Measurements from ENCODE around the gene CBX4.

CBX4 gene

DNA sequence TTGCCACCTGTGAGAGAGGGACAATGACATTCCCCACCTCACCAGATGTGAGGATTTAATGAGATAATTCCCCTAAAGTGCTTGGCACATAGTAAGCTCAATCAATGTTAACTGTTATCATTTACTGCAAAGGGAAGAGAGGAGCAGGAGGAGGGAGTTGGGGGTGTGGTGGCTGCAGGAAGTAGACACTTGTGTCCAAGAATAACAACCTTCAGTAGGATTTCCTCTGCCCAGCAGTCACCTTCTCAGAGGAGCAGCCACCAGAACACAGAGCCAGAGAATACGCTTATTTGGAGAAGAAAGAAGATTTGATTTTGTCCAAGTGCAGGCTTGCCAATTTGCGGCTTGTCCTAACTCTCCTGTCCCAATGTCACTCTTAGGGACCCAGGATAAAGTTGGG lies 10.2 kb downstream of the CBX4 start:
- no peak for DNase-seq (ENCODE audit: low spot score)

DNA sequence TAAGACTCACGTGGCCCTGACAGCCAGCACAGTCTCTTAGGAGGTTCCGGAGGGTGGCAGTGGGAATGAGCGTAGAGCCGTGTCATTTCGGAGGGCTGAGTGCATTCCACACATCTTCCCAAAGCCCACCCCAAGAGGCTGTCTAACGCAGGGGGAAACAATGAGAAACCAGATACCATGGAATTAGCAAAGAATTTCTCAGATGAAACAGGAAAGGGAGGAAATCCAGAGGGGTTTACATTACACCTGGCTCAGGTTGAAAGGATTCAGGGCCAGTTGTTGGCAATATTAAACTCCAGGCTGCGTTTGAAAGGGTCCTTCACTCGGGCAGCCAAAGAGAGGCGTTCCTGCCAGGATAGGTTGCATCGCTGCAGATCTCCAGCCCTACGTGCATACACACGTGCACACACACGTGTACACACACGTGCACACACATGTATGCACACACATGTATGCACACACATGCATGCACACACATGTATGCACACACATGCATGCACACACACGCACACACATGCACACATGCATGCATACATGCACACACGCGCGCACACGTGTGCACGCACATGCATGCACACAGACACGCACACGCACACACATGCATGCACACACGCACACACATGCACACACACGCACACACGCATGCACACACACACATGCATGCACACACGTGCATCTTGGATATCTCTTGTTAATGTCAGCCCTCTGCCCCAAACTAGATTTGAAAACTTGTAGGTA lies 12.2 kb downstream of the CBX4 start:
- DNase-seq (ENCODE audit: low spot score), result no peak

DNA sequence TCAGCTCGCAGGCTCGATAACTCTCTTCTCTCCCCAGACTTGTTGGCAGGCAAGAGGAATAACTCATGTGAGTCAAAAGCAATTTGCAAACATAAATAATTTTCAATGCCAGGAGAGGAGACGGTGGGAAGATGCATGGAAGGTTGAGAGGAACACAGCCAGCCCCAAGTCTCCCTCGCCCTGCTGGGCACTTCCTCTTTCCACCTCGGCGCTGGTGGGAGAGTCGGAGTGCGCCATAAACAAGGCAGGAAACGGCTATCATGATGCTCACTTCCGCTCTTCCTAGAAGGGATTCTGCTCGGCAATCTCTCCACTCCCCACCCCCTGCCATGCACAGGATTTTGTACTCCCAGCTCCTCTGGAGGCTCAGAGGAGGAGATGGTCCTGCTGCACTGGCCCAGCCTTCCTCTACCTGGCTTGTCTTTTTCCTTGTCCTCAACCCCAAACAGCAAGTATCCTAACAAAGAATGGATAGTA lies 13.0 kb downstream of the CBX4 start:
- DNase-seq (ENCODE audit: low spot score), result no peak

DNA sequence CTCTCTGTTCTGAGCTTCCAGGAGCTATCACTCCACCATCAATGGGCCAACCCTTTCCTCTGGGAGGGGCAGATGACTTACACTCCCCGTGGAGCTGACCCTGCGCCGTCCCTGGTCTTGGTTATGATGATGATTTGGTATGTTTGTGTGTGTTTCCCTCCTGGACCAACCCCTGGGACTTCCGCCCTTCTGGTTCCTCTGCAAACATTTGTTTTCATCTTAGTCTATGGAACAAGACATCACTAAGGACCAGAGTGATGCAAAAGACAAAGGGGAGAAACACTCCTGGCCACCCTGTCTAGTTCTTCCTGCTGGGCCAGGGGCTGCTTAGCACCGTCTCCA lies 13.7 kb downstream of the CBX4 start:
- DNase-seq (ENCODE audit: low spot score), result no peak

DNA sequence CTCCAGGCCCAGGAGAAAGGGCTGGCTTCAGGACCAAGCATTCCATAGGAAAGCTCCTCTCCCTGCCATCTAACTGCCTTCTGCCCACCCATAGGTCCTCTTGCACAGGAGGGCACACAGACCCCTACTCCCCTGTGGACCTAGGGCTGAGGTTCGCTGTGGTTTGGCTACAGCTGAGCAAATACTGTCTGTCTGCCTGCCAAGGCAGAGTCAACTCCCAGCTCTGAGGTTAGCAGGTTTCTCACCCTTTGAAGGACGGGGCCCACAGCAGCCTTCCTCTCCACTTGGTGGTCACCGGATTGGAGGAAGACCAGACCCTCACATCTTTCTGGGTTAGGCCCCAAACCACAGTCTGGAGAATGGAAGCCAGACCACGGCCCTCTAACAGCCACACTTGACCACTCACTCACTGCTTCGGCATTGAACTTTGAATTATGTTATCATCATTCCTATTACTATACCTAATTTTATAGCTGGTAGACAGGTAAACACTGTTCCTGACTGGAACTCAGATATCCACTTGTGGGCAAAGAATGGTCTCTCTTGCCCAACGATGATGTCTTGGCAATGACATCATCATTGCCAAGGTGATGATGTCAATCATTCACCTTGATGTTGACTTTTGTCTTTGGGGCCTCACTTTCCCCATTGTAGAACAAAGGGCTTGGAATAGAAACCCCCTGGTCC lies 14.2 kb downstream of the CBX4 start:
- DNase-seq (ENCODE audit: low spot score), result no peak

DNA sequence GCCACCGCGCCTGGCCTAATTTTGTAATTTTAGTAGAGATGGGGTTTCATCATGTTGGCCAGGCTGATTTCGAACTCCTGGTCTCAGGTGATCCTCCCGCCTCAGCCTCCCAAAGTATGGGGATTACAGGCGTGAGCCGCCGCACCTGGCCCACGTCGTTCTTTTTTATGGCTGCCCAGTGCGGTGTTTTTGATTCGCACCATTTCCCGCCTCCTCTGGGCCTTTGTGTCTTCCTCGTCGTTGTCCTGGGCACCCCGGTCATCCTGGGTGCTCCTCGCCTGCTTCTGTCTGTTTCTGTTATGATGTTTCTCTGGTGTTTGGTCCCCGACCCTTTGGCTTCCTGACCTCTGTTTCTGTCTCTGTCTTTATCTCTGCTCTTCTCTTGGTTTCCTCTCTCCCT lies 15.0 kb downstream of the CBX4 start:
- DNase-seq (ENCODE audit: low spot score), result no peak

DNA sequence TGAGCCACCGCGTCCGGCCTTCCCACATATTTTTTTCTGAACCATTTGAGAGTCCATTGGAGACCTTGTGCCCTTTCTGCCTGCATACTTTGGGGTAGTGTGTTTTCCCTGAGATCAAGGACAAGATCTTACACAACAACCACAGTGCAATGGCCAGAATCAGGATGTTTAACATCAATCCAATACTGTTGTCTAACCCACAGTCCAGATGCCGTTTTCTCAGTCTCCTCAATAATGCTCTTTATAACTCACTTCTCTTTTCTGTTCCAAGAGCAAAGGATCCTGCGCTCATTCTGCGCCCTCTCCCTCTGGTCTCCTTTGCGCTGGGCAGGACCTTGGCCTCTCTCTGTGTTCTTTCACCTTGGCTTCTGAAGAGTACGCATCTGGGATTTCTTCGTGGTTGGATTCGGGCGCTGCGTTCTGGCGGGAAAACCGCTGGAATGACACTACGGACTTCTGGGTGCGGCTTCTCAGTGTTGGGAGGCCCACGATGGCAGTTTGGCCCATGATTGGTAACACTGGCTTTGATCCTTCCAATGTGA lies 16.6 kb downstream of the CBX4 start:
- no peak for DNase-seq (ENCODE audit: low spot score)

DNA sequence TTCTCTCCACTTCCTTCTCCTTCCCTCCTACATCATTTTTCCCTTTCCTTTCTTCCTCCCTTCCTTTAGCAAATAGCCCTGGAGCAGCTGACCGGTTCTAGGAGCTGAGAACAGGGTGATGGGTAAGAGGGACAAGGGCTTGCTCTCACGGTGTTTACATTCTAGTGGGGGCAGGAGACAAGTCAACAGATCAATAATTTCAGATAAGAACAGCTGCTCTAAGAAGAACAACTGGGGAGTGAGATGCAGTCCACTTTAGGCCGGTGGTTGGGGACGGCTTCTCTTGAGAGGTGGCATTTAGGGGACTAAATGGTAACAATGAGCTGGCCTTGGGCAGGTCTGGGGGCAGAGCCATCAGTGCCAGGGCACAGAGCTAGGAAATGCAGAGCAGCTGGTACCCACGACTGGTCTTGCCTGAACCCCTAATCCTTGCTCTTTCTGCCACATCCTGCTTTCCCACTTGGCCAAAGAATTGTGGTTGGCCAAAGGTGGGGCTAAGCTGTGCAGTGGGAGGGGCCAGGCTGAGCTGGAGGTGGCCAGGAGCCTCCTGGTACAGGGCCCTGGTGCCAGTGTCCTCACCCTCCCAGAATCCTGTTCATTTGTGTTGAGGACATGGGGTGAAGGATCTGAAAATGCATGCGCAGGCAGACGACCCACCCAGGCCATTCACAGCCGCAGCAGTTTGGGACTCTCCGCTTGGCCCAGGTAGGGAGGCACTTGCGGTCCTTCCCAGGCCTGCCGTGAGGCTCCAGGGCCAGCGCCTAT lies 17.7 kb downstream of the CBX4 start:
- no peak for DNase-seq (ENCODE audit: low spot score)

DNA sequence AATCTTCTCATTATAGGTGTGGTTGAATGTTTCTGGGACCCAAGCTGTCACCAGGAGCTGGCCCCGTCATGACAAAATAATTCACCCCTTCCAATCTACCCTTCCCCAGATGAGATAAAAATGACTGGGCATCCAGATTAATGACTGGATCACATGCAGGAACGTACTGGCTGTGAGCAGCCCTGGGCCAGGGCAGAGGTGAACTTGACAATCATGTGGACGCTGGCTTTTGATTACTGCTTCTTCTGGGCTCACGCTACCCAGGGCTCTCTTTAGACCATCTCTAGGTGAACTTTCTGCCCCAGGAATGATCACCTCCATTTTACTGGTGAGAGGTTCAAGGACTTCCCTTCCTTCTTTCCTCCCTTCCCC lies 18.3 kb downstream of the CBX4 start:
- DNase-seq (ENCODE audit: low spot score), result no peak

DNA sequence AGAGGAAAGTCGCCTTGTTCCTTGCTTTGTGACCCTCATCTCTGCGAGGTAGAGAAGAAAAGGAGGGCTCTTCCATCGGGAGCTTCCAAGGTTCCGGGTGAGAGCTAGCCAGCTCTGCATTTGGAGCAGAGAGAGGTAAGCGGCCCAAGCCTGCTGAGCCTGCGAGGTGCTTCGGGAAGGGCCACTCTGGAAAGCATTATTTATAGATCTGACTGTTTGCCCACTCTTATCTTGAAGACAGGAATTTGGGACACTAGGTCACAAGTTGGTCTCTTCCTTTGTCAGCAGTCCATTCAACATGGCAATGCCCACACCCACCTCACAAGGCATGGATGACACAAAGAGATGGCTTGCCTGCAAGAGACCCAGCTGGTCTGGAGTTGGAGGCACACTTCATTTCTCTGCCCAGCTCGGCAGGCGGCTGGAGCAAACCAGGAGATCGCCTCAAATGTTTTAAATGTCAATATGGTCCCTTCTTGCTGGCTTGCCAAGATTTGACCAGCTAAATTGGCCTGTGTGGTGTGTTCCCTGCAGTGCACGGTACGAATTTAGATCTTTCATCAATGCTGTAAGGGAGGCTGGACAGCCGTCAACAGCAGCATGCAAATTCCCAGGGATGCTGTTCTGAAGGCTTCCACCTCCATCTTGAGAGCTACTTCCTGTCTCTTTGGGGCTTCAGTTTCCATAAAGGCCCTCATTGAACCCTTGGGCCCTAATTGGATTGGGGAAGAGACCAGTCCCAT lies 19.5 kb downstream of the CBX4 start:
- DNase-seq (ENCODE audit: low spot score), result no peak

DNA sequence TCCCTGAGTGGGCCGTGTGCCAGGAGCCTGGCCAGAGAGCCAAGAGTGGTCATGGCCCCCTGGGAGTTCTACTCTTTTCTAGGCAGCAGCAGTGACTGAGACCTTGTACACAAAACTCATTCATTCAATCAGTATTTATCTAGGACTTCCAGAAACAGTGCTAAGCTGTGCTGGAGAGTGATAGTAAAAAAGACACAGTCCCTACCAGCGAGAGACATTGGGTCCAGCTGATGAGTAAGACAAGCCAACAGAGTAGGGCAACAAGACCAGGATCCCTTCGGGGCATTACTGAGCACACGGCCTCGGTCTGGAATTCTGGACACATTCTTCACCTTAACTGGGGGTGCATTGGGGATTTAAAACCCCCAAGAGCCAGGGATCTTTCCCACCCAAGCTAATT lies 20.2 kb downstream of the CBX4 start:
- no peak for DNase-seq (ENCODE audit: low spot score)

DNA sequence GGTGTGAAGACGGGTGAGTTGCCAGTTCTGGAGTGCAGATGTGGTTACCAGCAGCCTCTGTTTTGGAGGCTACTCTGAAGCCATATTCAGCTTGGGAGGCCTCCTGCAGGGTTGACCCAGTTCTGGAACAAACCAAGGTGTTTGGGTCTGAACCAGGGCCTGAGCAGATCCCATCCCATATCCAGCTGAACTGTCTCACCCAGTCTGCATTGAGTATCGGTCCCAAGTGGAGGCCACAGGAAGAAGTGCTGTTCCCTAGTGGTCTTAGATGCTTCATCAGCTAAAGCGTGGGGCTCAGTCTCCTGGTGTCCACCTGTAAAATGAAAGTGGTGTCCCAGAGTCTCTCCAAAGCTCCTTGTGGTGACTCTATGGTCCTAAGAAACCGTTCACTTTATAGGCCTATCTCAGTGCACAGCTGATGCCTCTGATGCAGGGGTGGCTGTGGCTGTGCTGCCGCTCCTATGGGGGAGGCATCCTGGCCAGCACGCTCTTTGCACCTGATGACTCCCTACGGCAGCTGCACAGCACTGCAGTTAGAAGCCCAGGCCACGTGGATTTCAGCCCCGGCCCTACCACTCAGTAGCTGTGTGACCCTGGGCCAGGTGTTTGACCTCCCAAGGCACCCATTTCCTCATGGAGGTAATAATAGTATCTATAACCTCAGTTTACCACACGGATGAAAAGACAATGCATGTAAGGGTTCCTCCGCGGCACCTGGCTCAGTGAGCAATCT lies 21.0 kb downstream of the CBX4 start:
- DNase-seq (ENCODE audit: low spot score), result no peak

DNA sequence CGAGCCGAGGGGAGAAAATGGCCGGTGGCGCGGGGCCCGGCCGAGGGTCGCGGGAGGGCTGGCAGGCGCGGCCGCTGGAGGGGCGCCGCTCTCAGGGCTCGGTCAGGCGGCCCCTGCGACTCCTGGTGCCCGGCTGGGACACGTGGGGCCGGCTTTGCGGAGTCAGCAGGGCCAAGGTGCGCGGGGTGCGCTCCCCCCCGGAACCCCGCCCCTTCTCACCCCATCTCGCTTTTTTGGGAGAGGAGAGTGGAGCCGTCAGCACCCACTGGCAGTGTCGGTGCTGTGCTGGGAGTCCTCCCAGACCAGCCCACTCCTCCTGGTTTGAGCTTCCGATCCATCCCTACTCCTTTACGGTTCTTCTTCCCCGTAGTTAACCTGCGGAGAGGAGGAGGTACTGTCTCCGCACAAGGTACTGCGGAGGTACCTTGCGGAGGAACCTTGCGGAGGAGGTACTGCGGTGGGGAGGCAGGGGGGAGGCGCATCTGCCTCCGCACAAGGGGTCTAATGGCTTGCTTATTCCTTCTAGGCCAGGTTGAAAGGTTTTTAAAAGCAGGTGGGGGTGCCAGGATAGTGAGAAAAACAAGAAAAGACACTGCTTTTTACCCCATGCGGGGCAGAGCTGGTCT lies 23.3 kb downstream of the CBX4 start:
- DNase-seq (ENCODE audit: low spot score), result no peak

DNA sequence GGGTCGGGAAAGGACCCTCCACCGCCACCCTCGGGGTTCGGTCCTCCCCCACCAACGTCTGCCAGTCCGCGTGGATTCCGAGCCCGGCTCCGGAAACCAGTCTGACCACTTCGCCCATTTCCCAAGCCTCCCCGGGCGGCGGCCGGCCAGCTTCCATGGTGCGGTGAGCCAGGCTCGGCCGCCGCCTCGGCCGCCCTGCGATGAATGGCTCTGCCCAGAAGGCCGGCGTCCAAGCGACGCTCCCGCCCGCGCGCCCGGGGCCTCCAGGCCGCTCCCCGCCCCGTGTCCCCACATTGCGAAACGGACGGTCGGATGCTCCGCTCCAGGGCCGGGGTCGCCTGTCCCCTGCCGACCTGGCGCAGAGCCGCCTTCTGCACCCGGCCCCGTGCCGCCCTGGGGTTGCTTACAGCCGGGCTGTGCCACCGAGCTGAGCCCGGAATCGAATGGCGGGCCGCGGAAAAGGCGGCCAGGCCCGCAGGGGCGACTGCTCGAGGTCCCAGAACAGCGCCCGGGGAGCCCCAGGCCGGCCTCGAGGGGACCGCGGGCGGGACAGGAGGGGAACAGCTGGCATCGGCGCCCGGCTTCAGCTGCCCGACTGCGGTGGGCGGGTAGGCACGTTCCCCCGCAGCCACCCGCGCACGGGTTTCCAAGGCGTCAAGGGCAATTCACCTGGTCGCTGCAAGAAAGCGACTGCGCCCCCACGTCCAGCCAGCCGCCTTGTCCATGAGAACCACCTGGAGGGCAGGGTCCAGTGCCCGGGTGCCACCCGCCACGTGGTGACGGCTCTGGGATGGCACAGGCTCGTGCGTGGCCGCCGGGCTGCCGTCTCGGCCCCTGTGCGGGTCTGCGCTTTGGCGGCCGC lies 24.0 kb downstream of the CBX4 start:
- no peak for DNase-seq (ENCODE audit: low spot score)

DNA sequence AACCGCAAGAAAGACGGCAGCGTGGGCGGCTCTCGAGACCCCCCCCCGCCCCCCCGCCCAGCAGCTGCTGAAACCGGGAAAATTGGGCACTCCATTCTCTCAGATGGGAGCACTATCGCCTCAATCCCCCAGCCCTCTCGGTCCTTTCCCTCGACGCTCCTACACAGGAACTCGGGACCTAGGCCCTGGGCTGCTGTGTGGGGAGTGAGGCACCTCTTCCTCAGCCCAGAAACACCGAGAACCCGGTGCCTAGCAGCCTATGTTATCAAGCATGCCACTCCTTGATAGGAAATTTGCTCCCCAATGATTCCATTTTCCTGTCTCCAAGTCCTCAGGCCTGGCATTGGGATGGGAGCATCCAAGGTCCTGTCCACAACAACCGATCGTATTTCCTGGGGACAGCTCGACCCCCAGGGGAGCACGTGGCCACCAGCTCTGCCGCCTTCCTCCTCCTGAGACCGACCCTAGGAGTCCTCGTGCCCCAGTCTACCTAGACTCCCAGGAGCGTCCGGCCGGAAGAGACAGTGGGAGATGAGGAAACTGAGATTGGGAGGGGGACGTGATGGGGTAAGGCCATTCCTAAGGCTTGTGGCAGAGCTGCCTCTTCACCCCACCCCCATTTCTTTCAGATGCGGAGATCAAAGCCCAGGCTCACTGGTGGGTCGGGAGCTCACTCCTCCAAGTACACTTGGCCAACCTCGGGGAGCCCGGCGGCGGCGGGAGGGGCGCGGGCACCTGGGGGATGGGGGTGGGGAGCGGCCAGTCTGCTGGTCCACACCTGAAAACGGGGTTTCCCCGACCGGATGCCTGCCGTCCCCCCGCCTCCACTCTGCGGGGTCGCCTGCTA lies 24.9 kb downstream of the CBX4 start:
- no peak for DNase-seq (ENCODE audit: low spot score)

DNA sequence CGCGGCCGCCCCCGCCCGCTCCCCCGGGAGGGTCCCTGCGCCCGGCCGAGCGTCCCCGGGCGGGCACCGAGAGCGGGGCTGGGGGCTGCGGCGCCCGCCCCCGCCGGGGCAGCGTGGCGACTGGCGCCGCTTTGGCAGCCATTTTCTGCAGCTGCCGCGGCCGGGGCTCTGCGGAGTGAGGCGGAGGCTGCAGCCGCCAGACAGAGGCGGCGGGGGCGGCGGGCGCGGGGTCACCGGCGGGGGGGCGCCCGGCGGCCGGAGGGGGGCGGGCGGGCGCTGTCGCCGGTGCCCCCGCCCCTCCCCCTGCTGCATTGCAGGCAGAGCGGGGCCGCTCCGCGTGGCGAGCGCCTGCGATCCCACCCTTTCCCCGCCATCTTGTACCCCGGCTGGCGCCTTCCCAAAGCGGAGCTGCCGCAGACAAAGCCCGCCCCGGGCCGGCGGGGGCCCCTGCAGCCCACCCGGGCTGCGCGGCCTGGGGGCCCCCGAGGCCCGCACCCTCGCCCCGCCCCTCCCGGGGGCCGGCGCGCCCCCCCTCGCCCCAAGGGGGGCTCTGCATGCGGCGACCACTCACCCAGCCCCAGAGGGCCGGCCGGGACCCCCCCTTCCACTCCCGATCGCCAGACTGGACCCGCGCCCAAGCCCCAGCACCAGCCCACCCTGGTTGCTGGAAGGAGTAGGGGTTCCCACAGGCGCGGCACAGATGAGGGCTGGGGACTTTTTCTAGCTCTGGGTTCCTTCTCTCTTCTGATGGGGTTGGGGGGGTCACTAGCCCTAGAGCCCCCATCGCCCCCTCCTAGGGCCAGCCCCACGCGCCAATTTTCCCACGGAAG lies 25.7 kb downstream of the CBX4 start:
- no peak for DNase-seq (ENCODE audit: low spot score)

DNA sequence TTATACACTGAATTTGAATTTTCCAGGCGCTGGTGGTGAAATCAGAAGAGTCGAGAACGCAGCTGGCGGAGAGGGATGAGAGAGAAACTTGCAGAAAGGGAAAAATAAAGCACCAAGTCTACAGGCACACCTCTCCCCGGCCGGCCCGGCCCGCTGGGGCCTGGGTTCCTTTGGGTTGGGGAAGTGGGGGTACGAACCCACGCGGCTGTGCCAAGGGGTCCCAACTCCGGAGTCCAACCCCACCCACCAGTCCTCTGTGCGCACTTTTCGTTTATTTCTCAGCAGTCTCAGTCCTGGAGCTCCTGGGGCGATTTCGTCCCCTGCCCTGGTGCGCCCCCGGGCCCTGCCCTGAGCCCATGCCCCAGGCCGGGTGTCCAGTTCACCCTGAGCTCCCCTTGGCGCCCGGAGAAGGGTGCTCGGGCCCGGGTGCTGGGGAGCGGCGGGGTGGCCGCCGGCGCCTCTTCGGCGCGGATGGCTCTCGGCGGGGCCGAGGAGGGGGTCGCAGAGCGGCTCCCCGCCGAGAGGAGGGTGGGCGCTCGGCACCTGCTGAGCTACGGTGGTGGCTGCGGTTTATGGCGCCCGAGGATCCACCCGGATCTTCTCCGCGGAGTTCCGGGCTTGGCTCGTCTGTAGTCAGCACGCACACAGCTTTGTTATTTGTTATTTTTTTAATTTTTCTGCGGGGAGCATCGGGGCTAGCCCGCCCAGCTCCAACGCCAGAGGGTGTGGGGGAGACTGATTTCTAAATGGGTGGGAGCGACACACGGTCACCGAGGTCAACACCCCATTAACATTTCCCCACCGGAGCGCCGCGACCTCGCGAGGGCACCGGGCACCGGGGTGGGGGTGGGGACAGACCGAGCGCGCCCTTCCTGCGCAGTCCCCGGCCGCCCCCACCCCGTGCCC lies 26.6 kb downstream of the CBX4 start:
- no peak for DNase-seq (ENCODE audit: low spot score)

Data from COLO829 (cell line).